OCI-M2 (cell line): Measurements from ENCODE around the gene TTYH2.

Source experiments
- DNase-seq: peaks from one replicate; lab custom pipeline; 2025; ENCODE audit not compliant: unreplicated experiment; lab: John Stamatoyannopoulos, UW

The TTYH2 gene

GRCh38 chr17:74214484-74215341, 1.3 kb downstream of the TTYH2 start:
- DNase-seq, result no peak

- no peak for DNase-seq
Observed at GRCh38 chr17:74215342-74215727, 2.0 kb downstream of the TTYH2 start.

- no peak for DNase-seq
Observed at GRCh38 chr17:74216505-74216904, 3.1 kb downstream of the TTYH2 start.

GRCh38 chr17:74217037-74217730, 3.8 kb downstream of the TTYH2 start:
- DNase-seq, result no peak

GRCh38 chr17:74217888-74218287, 4.5 kb downstream of the TTYH2 start:
- no peak for DNase-seq

GRCh38 chr17:74218436-74218835, 5.1 kb downstream of the TTYH2 start:
- no peak for DNase-seq

GRCh38 chr17:74219576-74220133, 6.3 kb downstream of the TTYH2 start:
- DNase-seq, result no peak

GRCh38 chr17:74220219-74220618, 6.8 kb downstream of the TTYH2 start:
- DNase-seq, result no peak

- no peak for DNase-seq
Observed at GRCh38 chr17:74220946-74221818, 7.8 kb downstream of the TTYH2 start.

GRCh38 chr17:74222399-74222798, 9.0 kb downstream of the TTYH2 start:
- DNase-seq, result no peak

GRCh38 chr17:74223901-74224300, 10.5 kb downstream of the TTYH2 start:
- no peak for DNase-seq

GRCh38 chr17:74224959-74225725, 11.8 kb downstream of the TTYH2 start:
- no peak for DNase-seq

- DNase-seq, result no peak
Observed at GRCh38 chr17:74226252-74226651, 12.9 kb downstream of the TTYH2 start.

- DNase-seq, result no peak
Observed at GRCh38 chr17:74227271-74228080, 14.1 kb downstream of the TTYH2 start.

- no peak for DNase-seq
Observed at GRCh38 chr17:74228306-74228978, 15.1 kb downstream of the TTYH2 start.

- DNase-seq, result no peak
Observed at GRCh38 chr17:74230896-74231295, 17.5 kb downstream of the TTYH2 start.

- DNase-seq, result no peak
Observed at GRCh38 chr17:74231928-74232907, 18.8 kb downstream of the TTYH2 start.

- no peak for DNase-seq
Observed at GRCh38 chr17:74233937-74234336, 20.6 kb downstream of the TTYH2 start.
